Mucosa of stomach (tissue), 1 donor: ENCODE results near the gene DNM1L.
A peak's percentile ranks its signal among the peaks of the same experiment; 100 is the strongest.

Experiments
- H3K27me3 ChIP-seq: one replicate; pipeline ENCODE4 v1.7.0; 2013; ENCODE audit warnings: mild to moderate bottlenecking, low read length; ENCODE audit not compliant: control insufficient read depth, insufficient read depth
- H3K36me3 ChIP-seq: one replicate; pipeline ENCODE4 v1.7.0; 2013; ENCODE audit warnings: low read length; ENCODE audit not compliant: control insufficient read depth, insufficient read depth
- H3K4me1 ChIP-seq: one replicate; pipeline ENCODE4 v1.7.0; 2013; ENCODE audit warnings: mild to moderate bottlenecking, low read length; ENCODE audit not compliant: control insufficient read depth, insufficient read depth
- H3K4me3 ChIP-seq: one replicate; pipeline ENCODE4 v1.7.0; 2013; ENCODE audit warnings: low read length
- H3K9ac ChIP-seq: one replicate; pipeline ENCODE4 v1.7.0; 2013; ENCODE audit warnings: mild to moderate bottlenecking, low read length, moderate library complexity
- H3K9me3 ChIP-seq: one replicate; pipeline ENCODE4 v1.7.0; 2013; ENCODE audit warnings: mild to moderate bottlenecking, low read length, moderate library complexity; ENCODE audit not compliant: control insufficient read depth
- donor health status: Pancreatic carcinoma.

The DNM1L gene

DNA sequence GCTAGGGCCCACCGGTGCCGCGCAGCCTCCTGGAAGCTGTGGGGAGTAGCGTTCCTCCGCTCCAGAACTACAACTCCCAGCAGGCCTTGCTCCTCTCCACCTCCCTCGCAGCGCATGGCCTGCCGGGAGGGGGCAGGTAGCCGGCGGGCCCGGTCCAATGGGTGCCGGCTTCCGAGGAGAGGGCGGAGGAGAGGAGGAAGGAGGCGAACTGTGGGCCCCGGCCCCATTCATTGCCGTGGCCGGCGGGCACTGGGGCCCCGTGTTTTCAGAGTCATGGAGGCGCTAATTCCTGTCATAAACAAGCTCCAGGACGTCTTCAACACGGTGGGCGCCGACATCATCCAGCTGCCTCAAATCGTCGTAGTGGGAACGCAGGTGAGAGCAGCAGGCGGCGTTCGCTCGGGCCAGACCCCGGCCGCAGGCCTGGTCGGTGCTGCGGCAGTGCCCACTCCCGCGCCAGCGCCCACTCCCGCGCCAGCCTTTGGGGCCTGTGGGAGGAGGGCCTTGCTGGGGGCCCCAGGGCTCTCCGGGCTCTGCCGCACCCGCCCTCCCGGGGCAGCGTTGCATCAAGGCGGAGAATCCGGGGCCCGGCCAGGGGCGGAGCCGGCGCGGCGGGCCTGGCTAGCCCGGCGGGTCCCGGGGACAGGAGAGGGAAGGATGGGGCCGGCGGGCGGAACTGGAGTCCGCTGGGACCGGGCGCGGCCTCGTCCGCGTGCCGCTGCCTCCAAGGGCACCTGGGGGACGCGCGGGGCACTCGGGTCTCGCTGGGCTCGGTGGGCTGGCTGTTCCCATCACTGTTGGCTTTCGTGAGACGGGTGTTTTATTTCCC is at the start of gene DNM1L:
Gene DNM1L, plus strand, starts transcription at position 211 of the 829 bp plus-strand sequence. Its CDS starts 63 bp downstream, at position 274.
- no peaks in the 10 kb centered on the region for H3K36me3 ChIP-seq
- no peaks in the 10 kb centered on the region for H3K27me3 ChIP-seq
- no peaks in the 10 kb centered on the region for H3K9me3 ChIP-seq
- H3K4me3 ChIP-seq, result peak within 1 kb of the TSS; percentile 44
- peaks cover 12% of the 10 kb centered on the region for H3K4me1 ChIP-seq
- H3K9ac ChIP-seq, result peak within 1 kb of the TSS; percentile 88

DNA sequence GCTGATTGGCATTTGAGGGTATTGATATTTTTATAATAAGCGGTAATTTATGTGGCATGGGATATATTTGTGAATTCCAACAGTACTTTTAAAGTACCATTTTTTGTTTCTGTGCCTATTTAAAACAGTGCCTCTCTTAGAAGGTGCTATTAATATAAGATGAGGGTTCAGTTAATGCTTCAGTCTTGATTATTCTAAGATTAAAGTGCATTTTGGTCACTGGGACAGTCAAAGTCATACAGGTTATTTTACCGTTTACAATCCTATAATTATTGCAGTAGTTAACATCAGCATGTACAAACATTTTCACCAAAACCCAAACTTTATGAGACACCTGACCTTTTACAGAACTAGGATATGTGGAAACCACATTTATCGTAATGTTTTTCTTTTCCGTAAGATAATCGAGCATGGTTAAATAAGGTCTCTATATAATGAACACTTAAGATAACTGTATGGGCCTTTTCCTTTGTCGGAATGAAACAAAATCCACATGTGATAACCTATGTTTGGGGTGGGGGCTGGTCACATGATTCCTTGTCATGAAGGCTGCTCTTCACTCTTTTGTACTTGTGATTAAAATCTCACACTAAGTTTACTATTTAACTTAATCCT is 37.7 kb upstream of the DNM1L start:
- no peak overlapping the region for H3K9ac ChIP-seq
- H3K4me1 ChIP-seq, result no peaks in the 10 kb centered on the region
- H3K36me3 ChIP-seq, result peaks cover 4% of the 10 kb centered on the region
- H3K9me3 ChIP-seq, result no peaks in the 10 kb centered on the region
- H3K4me3 ChIP-seq, result no peak overlapping the region
- H3K27me3 ChIP-seq, result no peaks in the 10 kb centered on the region

DNA sequence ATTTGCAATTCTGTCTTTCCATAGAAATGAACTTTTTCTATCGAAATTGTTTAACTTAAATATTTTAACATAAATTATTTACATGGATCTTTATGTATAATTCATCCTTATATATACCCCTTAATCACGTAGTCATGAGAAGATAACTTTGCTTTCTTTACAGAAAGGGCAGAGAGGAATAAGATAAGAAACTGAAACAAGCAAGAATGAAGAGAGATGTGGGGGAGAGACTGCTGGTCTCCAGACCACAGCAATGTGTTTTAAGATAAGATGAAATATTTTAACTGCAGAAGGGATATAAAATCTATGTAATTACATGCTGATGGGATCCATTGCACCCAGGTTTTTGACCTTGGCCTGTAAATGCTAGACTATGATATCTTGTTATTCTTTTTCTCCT is 34.7 kb upstream of the DNM1L start:
- Histone ChIP-seq H3K9ac (no peak overlapping the region), H3K4me1 (no peaks in the 10 kb centered on the region), H3K27me3 (no peaks in the 10 kb centered on the region), H3K9me3 (no peaks in the 10 kb centered on the region), H3K4me3 (no peak overlapping the region), H3K36me3 (peaks cover 4% of the 10 kb centered on the region)

DNA sequence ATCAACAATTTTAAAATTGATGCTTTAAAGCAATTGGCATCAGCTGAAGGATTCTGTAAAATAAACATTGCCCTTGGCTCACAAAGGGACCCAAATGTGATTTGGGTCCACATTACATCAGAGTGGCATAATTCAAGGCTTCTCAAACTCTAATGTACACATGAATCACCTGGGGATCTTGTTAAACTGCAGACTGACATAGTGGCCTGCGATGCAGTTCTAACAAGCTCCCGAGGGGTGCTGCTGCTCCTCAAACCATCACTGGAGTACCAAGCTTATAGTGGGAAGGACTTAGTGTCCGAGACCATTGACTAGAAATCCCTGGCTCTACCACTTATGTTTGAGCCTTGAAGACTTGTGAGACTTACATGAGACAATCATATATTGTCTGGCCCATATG is 31.8 kb upstream of the DNM1L start:
- peaks cover 4% of the 10 kb centered on the region for H3K36me3 ChIP-seq
- no peak overlapping the region for H3K9ac ChIP-seq
- no peaks in the 10 kb centered on the region for H3K27me3 ChIP-seq
- H3K4me1 ChIP-seq, result no peaks in the 10 kb centered on the region
- no peak overlapping the region for H3K4me3 ChIP-seq
- no peaks in the 10 kb centered on the region for H3K9me3 ChIP-seq

DNA sequence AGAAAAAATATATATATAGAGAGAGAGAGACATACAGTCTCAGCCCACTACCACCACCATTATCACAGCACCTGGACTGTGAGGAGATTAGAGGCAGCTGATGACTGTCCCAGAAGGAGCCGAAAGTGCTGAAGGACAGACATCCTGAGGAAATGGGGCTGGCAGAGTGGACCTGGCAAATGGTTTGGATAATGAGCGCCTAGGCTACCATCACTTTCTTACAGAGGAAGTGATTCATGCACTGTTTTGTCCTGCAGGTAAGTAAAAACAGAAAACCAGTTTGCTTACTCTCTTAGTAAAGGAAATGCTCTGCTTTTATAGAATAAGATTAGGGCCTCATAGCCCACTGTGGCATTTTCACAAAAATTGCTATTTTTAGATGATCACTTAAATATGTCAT is 28.6 kb upstream of the DNM1L start:
- no peaks in the 10 kb centered on the region for H3K9me3 ChIP-seq
- no peak overlapping the region for H3K4me3 ChIP-seq
- H3K4me1 ChIP-seq, result no peaks in the 10 kb centered on the region
- H3K9ac ChIP-seq, result no peak overlapping the region
- no peaks in the 10 kb centered on the region for H3K27me3 ChIP-seq
- peaks cover 4% of the 10 kb centered on the region for H3K36me3 ChIP-seq

DNA sequence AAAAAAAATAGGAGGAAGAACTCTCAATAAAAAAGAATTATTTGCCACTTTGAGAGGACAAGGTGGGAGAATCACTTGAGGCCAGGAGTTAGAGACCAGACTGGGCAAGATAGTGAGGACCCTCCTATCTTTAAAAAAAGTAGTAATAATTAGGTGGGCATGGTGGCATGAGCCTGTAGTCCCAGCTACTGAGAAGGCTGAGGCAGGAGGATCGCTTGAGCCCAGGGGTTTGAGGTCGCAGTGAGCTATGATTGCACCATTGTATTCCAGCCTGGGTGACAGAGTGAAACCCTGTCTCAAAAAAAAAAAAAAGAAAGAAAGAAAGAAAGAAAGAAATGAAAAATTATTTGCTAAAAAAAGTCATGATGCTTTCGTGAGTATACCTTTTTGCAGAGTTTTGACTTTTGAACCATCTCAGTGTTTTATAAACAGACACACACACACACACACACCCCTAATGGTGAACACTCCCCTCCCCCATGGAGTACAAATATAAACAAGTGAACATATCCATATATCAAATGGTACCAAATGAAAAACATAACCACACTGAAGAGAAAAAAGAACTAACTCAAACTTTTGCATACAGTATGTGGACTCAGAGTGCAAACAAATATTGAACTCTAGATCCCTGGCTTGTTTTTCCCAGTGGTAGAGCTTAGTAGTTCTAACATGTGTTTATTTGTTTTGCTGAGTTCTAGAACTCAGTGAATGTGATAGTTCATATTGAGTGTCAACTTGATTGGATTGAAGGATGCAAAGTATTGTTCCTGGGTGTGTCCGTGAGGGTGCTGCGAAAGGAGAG is 27.7 kb upstream of the DNM1L start:
- Histone ChIP-seq H3K9ac (no peak overlapping the region), H3K36me3 (peaks cover under 1% of the 10 kb centered on the region)

DNA sequence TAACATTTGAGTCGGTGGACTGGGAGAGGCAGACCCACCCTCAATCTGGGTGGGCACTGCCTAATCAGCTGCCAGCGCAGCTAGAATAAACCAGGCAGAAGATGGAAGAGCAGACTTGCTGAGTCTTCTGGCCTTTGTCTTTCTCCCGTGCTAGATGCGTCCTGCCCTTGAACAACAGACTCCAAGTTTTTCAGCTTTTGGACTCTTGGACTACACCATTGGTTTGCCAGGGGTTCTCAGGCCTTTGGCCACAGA is 27.2 kb upstream of the DNM1L start:
- H3K36me3 ChIP-seq, result no peaks in the 10 kb centered on the region
- H3K9me3 ChIP-seq, result no peaks in the 10 kb centered on the region
- no peak overlapping the region for H3K4me3 ChIP-seq
- H3K27me3 ChIP-seq, result no peaks in the 10 kb centered on the region
- no peaks in the 10 kb centered on the region for H3K4me1 ChIP-seq
- H3K9ac ChIP-seq, result no peak overlapping the region

More for the DNA sequence above, 27.7 kb upstream of the DNM1L start:
- H3K27me3 ChIP-seq, result no peaks in the 10 kb centered on the region
- H3K9me3 ChIP-seq, result no peaks in the 10 kb centered on the region
- H3K4me3 ChIP-seq, result no peak overlapping the region
- no peaks in the 10 kb centered on the region for H3K4me1 ChIP-seq

DNA sequence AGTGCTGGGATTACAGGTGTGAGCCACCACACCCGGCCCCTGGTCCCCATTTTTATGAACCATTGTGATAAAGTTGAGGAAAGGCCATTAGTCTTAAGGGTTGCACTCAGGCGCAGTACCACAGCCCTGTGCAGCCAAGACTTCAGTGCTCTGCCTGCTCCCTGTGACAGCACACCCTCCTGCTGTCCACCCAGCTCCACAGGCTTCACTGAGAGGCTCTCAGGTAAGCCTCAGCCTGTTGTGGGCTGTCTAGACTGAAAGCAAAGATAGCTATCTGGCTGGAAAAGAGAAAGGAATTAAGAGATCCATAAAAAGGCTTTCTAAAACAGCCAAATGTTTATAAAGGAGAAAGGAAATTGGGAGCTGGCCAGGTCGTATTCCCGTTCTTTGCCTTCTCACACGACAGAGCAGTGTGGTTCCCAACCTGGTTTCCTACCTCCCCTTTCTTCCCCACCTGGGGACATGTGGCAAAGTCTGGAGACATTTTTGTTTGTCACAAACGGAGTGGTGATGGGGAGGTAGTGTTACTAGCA is 19.1 kb upstream of the DNM1L start:
- Histone ChIP-seq H3K9me3 (no peaks in the 10 kb centered on the region), H3K36me3 (no peaks in the 10 kb centered on the region), H3K9ac (no peak overlapping the region), H3K4me3 (no peak overlapping the region), H3K27me3 (peaks cover 3% of the 10 kb centered on the region), H3K4me1 (no peaks in the 10 kb centered on the region)

DNA sequence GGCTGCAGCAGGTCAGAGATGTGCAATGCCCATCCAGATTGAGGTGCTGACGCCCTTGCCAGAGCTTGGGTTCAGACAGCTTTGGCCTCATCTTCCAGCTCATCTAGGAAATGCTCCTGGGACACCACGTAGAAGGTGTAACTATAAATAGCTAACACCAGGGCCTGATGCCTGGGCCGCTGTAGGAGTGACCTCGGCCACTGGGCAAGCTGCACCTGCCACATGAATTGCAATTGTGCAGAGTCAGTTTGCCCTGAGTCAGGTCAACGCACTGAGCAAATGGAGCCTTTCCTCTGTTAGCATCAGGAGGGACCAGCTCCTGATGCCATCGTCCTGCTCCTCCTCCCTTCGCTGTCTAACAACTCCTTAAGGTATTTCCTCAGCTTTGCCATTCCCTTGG is 17.4 kb upstream of the DNM1L start:
- no peaks in the 10 kb centered on the region for H3K4me1 ChIP-seq
- no peak overlapping the region for H3K9ac ChIP-seq
- H3K27me3 ChIP-seq, result peaks cover 3% of the 10 kb centered on the region
- H3K36me3 ChIP-seq, result no peaks in the 10 kb centered on the region
- no peaks in the 10 kb centered on the region for H3K9me3 ChIP-seq
- no peak overlapping the region for H3K4me3 ChIP-seq

DNA sequence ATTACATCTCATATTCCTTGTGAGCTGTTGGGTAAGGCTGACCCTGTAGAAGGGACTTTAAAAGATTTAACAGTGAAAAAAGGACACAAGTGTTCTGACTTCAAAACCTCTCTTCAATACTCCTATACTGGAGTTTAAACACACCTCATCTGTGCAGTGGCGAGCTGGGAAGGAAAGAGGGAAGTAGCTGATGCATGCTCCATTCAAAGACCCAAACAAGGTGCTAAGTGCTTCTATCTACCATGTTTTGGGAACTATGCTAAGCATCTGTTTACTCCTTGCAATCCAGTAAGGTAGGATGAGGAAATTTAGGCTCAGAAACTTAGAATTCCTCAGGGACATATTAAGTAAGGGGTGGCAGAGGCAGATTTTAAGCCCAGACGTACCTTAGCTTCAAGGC is 16.4 kb upstream of the DNM1L start:
- peaks cover 3% of the 10 kb centered on the region for H3K27me3 ChIP-seq
- no peaks in the 10 kb centered on the region for H3K36me3 ChIP-seq
- H3K9ac ChIP-seq, result no peak overlapping the region
- H3K4me3 ChIP-seq, result no peak overlapping the region
- no peaks in the 10 kb centered on the region for H3K9me3 ChIP-seq
- H3K4me1 ChIP-seq, result no peaks in the 10 kb centered on the region

DNA sequence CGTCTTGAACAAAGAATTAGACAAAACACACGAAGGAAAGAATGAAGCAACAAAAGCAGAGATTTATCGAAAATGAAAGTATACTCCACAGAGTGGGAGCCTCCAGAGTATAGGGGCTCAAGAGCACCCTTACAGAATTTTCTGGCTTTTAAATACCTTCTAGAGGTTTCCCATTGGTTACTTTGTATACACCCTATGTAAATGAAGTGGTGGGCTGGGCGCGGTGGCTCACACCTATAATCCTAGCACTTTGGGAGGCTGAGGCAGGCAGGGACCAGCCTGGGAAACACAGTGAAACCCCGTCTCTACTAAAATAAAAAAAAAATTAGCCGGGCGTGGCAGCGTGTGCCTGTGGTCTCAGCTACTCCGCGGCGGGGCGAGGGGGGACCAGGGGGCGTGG is 13.1 kb upstream of the DNM1L start:
- Histone ChIP-seq H3K4me3 (no peak overlapping the region), H3K9ac (no peak overlapping the region), H3K4me1 (no peaks in the 10 kb centered on the region)

DNA sequence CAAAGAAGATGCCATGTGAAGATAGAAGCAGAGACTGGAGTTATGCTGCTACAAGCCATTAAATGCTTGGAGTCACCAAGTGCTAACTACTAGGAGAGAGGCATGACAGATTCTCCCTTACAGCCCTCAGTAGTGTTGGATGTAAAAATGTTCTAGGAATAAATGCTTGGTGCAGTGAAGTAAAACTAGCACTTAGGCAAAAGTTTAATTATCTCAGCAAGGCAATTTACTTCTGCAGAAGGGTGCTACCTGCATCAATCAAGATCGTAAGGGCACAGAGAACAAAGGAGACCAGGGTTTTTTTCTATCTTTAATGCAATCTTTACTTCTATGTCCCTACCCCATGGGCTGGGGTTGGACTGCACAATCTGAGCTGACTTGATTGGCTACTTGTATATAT is 9.5 kb upstream of the DNM1L start:
- H3K9me3 ChIP-seq, result no peaks in the 10 kb centered on the region
- H3K27me3 ChIP-seq, result no peaks in the 10 kb centered on the region
- no peaks in the 10 kb centered on the region for H3K4me1 ChIP-seq
- no peaks in the 10 kb centered on the region for H3K36me3 ChIP-seq
- H3K4me3 ChIP-seq, result no peak overlapping the region
- H3K9ac ChIP-seq, result no peak overlapping the region

More for the DNA sequence above, 13.1 kb upstream of the DNM1L start:
- H3K9me3 ChIP-seq, result no peaks in the 10 kb centered on the region
- no peaks in the 10 kb centered on the region for H3K36me3 ChIP-seq
- H3K27me3 ChIP-seq, result no peaks in the 10 kb centered on the region
